ENCODE data around the gene HBG1.
"Not testable (repeated sequence)": the region's sequence is repeated elsewhere in the genome, so short reads cannot be mapped to it uniquely, and the experiment has no call there.

Gene HBG1

DNA sequence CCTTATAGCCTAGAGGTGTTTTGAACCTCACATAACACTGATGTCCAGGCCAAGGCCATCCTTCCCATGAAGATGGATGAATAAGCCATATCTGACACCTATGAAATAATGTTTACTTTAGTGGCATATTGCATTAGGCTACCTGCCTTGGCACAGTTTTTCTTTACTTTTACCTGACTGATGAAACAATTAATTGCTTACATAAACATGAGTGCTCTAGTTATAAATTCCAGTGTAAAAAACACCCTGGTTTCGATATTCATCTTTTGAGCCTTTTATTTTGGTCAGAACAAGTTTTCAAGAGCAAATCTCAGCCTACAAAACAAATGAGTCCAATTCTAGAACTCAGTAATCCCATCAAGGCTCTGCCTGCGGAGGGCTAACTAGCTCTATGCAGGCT lies 27.0 kb upstream of the HBG1 start:
- DNase-seq, result no peak

DNA sequence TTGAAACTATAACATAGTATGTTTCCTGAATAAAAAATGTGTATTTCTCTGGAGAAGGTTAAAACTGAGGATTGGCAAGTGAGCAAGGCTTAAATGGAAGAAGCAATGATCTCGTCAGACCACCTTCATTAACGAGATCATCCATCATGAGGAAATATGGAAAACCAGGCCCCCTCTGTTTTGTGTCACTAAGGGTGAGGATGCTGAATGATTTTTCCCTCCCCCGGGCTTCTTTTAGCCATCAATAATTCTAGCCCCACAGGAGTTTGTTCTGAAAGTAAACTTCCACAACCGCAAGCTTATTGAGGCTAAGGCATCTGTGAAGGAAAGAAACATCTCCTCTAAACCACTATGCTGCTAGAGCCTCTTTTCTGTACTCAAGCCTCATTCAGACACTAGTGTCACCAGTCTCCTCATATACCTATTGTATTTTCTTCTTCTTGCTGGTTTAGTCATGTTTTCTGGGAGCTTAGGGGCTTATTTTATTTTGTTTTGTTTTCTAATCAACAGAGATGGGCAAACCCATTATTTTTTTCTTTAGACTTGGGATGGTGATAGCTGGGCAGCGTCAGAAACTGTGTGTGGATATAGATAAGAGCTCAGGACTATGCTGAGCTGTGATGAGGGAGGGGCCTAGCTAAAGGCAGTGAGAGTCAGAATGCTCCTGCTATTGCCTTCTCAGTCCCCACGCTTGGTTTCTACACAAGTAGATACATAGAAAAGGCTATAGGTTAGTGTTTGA lies 25.9 kb upstream of the HBG1 start:
- no peak for DNase-seq

DNA sequence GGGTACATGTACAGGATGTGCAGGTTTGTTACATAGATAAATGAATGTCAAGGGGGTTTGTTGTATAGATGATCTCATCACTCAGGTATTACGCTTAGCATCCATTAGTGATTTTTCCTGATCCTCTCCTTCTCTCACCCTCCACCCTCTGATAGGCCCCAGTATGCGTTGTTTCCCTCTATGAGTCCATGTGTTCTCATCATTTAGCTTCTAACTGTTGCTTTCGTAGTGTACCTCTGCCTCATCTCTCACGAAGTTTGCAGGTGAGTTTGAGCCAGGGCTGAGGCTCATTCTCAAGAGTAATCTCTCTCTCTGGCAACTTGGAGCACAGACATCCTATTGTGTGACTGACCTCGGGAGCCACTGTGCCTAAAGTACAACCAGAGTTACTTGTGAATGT lies 24.7 kb upstream of the HBG1 start:
- DNase-seq, result no peak

GRCh38 chr11:5272395-5273017 lies 22.8 kb upstream of the HBG1 start:
- no peak for DNase-seq

- no peak for DNase-seq
Measured at GRCh38 chr11:5269715-5270147, 20.1 kb upstream of the HBG1 start, which contains the start of gene HBE1. Gene HBE1, minus strand, starts transcription at chr11:5269945. Its CDS starts 55 bp downstream, at chr11:5269890.

DNA sequence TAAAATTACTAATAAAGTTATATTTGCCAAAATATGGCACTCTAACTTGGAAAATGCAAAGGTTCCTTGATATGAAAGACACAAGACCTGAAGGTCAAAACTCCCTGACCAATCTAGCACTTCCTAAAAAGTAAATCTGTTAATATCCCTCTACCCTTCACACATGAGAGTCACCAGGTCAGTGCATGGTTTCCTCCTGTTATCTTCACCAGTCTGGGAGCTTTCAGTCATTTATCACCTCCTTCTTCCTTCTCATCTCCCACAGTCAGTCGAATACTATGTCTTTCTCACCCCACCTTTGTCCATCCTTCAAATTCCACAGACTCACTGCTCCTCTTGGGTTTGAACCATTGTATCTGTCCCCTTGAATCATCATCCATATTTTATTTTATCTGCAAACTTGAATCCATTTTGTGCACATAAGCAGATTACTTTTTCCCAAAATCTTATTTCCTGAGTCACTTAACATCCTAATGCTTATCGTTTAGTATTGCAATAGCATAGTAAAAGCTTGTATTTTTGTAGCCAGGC lies 17.4 kb upstream of the HBG1 start:
- no peak for DNase-seq

- DNase-seq, result no peak
Measured at GRCh38 chr11:5266609-5267008, 17.0 kb upstream of the HBG1 start.

DNA sequence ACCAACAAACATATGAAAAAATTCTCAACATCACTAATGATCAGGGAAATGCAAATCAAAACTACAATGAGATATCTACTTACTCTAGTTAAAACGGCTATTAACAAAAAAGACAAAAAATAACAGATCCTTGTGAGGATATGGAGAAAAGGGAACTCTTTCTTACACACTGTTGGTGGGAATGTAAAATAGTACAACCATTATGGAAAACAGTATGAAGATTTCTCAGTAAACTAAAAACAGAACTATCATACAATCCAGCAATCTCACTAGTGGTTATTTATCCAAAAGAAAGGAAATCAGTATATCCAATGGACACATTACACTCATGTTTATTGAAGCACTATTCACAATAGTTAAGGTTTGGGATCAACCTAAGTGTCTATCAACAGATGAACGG lies 16.2 kb upstream of the HBG1 start:
- no peak for DNase-seq

DNA sequence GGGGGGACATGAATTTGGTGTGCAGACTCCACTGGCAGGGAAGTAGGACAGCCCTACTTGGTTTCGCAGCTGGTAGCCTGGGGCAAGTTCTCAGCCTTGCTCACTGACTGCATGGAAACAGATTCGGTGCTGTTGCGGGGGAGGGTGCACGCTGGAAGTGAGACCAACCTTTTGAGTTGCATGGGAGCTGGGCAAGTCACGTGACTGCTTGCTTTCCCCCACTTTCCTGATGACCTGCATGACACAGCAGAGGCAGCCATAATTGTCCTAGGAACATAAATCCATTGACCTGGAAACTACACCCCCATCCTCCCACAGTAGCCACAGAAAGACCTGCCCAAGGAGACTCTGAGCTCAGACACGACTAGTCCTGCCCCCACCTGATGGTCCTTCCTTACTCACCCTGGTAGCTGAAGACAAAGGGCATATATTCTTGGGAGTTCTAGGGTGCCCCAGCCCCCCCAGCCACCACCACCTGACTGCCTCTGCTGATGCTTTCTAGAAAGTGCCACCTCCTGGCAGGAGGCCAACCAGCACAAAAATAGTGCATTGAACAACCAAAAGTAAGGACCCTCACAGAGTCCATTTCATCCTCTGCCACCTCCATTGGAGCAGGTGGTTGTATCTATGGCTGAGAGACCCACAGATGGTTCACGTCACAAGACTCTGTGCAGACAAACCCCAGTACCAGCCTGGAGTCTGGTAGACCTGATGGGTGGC lies 9.0 kb upstream of the HBG1 start:
- DNase-seq, result no peak

- no peak for DNase-seq
Measured at GRCh38 chr11:5257296-5257695, 7.6 kb upstream of the HBG1 start.

GRCh38 chr11:5254646-5255413 lies 5.2 kb upstream of the HBG1 start, which contains the start of gene HBG2:
Gene HBG2, minus strand, starts transcription at chr11:5254781. Its CDS starts 53 bp downstream, at chr11:5254728.
- not testable (repeated sequence) for DNase-seq

- not testable (repeated sequence) for DNase-seq
Measured at GRCh38 chr11:5254023-5254422, 4.4 kb upstream of the HBG1 start.

GRCh38 chr11:5253440-5253839 lies 3.8 kb upstream of the HBG1 start:
- DNase-seq, result not testable (repeated sequence)

DNA sequence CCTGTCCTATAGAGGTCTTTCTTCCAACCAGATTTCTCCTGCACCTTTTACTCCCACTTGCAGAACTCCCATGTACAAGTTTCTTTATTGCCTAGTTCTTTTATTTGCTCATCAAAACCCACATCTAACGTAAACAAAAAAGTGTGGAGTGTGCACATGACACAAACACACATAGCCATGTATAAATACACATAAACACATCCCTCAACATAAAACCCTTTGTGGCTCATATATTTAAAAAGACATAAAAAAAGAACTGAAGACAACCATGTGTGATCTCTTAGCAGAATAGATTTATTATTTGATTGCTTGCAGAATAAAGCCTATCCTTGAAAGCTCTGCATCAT lies 3.2 kb upstream of the HBG1 start:
- no peak for DNase-seq

DNA sequence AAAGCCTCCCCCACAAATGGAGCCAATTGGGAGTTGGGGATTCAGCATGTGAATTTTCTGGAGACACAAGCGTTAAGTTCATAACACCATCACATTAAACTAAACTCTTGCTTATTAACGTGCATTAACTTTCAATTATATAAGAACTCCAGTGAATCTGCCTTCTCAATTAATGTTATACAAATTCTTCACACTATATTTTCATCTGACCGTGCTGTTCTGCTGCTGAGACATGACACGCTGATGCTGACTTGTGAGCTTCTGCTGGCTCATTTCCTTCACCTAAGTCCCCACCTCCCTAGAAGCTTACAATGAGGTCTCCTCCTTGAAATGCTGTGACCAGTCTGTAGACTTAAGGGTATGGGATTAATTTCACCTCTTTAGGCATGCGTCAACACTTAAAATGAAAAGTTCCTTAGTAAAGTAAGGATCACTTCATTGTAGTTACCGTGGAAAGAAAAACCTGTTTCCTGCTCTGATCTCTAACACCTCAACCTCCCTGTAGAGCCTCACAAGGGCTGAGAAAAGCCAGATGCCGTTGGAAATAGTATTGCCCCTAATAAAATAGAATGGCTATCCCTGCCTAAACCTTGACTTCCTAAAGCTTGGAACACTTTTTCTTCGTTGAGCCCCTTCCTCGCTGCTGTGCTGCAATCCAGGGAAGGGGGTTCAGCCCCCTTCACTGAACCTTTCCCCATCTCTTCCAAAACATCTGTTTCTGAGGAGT lies 2.7 kb upstream of the HBG1 start:
- no peak for DNase-seq

DNA sequence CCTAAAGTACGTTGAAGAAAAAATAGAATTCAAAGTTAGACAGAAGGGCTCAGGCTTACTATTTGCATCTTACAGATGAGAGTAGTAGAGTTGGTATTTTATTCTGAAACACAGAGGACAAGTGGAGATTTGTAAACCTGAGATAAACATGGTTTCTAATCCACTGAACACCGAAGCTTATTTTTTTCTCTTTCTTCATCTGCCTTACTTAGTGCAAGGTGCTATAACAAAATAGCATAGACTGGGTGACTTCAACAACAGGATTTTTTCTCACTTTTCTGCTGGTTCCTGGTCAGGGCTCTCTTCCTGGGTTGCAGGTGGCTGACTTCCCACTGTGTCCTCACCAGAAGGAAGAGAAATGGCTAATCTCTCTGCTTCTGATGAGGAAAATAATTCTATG lies 2.1 kb upstream of the HBG1 start:
- no peak for DNase-seq

GRCh38 chr11:5250543-5251204 lies 1.0 kb upstream of the HBG1 start:
- DNase-seq, result no peak

DNA sequence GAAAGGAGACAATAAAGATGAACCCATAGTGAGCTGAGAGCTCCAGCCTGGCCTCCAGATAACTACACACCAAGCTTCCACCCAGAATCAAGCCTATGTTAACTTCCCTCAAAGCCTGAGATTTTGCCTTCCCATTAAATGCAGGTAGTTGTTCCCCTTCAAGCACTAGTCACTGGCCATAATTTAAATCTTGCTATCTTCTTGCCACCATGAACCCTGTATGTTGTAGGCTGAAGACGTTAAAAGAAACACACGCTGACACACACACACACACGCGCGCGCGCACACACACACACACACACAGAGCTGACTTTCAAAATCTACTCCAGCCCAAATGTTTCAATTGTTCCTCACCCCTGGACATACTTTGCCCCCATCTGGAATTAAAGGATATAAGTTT lies 1.2 kb downstream of the HBG1 start:
- DNase-seq, result not testable (repeated sequence)

- DNase-seq, result no peak
Measured at GRCh38 chr11:5247472-5248192, 2.0 kb downstream of the HBG1 start.

- DNase-seq, result no peak
Measured at GRCh38 chr11:5246772-5247471, 2.7 kb downstream of the HBG1 start.
